ENCODE results near the gene ICE1. TPM values are rescaled to one million over a fixed set of nuclear protein-coding genes. Genes with fewer than 3 reads are reported as not detected.

ICE1 gene
- total RNA-seq, 1 donor from 2014 or later = 27.0 TPM

DNA sequence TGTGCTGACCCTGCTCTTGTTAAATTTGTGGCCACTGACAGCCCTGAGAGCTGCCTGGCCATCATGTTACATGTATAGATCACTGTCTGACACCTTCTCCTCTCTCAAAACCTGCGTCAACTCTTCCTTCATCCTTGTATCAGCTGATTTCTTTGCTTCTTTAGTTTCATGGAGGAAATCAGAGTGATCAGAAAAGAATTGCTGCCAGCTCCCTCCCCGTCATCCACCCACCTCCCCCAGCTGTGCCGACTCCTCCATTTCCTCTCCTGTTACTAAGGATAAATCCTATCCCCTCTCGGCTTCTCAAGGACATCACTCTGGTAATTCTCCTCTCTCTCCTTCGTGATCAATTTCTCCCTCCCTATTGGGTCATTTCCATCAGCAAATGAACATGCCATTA is 108.9 kb downstream of the ICE1 start:
- DNase-seq (ENCODE audit: extremely low spot score, unreplicated experiment) = no peak
- Mint-ChIP-seq H3K27me3 (ENCODE audit: unreplicated experiment) (peaks cover 3% of the 10 kb centered on the region), H3K36me3 (ENCODE audit: unreplicated experiment) (no peaks in the 10 kb centered on the region), H3K9me3 (ENCODE audit: unreplicated experiment) (no peaks in the 10 kb centered on the region), H3K27ac (ENCODE audit: unreplicated experiment) (no peak overlapping the region), H3K4me1 (ENCODE audit: unreplicated experiment) (no peaks in the 10 kb centered on the region), H3K4me3 (ENCODE audit: unreplicated experiment) (no peak overlapping the region)
- TF ChIP-seq, protein P1, sequence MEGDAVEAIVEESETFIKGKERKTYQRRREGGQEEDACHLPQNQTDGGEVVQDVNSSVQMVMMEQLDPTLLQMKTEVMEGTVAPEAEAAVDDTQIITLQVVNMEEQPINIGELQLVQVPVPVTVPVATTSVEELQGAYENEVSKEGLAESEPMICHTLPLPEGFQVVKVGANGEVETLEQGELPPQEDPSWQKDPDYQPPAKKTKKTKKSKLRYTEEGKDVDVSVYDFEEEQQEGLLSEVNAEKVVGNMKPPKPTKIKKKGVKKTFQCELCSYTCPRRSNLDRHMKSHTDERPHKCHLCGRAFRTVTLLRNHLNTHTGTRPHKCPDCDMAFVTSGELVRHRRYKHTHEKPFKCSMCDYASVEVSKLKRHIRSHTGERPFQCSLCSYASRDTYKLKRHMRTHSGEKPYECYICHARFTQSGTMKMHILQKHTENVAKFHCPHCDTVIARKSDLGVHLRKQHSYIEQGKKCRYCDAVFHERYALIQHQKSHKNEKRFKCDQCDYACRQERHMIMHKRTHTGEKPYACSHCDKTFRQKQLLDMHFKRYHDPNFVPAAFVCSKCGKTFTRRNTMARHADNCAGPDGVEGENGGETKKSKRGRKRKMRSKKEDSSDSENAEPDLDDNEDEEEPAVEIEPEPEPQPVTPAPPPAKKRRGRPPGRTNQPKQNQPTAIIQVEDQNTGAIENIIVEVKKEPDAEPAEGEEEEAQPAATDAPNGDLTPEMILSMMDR (IDR thresholded peaks at IDR 0.05) = no peak

DNA sequence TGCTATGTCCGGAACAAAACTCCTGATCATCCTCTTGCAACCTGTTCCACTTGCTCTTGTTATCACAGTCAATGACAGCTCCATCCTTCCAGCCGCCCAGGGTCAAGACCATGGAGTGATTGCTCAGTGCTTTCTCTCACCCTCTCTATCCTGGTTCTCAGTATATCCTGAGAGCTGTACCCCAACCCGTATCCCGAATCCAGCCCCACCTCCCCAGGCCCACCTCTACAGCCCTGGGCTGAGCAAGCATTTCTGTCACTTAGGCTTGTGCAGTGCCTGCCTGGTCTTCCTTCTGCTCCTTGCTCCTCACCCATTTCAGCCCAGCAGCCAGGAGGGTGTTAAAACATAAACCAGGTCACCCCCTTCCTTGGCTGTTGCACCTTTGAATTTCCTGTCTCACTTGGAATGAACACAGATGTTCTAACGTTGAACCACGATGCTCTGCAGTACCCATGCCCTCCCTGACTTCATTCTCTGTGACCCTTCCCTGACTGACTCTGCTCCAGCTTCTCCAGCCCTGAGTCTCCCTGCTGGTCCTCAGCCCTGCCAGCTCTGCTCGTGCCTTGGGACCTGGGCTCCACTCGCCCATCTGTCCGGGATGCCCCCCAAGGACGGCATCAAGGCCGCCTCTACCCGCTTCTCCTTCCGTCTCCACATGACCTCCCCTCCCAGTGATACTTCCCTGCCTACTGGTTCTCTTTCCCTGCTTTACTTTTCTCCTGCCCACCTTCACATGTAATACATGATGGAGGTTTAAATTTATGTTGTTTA is 110.0 kb downstream of the ICE1 start:
- peaks cover 3% of the 10 kb centered on the region for H3K27me3 Mint-ChIP-seq (ENCODE audit: unreplicated experiment)
- H3K4me3 Mint-ChIP-seq (ENCODE audit: unreplicated experiment) = no peak overlapping the region
- TF ChIP-seq, protein P1 (IDR thresholded peaks at IDR 0.05) = no peak
- no peaks in the 10 kb centered on the region for H3K36me3 Mint-ChIP-seq (ENCODE audit: unreplicated experiment)
- no peaks in the 10 kb centered on the region for H3K9me3 Mint-ChIP-seq (ENCODE audit: unreplicated experiment)
- no peak overlapping the region for H3K27ac Mint-ChIP-seq (ENCODE audit: unreplicated experiment)
- peak; percentile 81 for DNase-seq (ENCODE audit: extremely low spot score, unreplicated experiment)
- no peaks in the 10 kb centered on the region for H3K4me1 Mint-ChIP-seq (ENCODE audit: unreplicated experiment)

DNA sequence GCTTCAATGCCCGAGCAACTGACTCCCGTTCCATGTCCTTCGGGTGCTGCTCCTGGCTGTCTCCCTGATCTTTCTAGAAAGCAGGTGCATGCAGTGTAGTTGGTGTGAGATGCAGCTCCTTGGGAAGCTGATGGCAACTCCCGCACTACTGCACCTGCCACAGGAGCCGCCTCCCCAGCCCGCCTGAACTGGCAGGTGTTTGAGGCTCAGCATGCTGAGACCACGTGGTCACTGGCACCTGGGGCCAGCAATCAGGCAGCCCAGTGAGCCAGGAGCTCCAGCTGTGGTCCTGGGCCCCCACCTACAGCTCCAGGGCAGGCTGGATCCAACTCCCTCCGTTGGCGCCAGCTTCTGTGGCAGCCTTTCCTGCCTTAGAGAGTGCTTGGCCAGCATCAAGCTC is 111.5 kb downstream of the ICE1 start:
- H3K4me3 Mint-ChIP-seq (ENCODE audit: unreplicated experiment) = no peak overlapping the region
- no peaks in the 10 kb centered on the region for H3K9me3 Mint-ChIP-seq (ENCODE audit: unreplicated experiment)
- peaks cover 3% of the 10 kb centered on the region for H3K27me3 Mint-ChIP-seq (ENCODE audit: unreplicated experiment)
- no peaks in the 10 kb centered on the region for H3K36me3 Mint-ChIP-seq (ENCODE audit: unreplicated experiment)
- no peaks in the 10 kb centered on the region for H3K4me1 Mint-ChIP-seq (ENCODE audit: unreplicated experiment)
- TF ChIP-seq, protein P1 (IDR thresholded peaks at IDR 0.05) = no peak
- no peak overlapping the region for H3K27ac Mint-ChIP-seq (ENCODE audit: unreplicated experiment)
- DNase-seq (ENCODE audit: extremely low spot score, unreplicated experiment) = peak; percentile 56

DNA sequence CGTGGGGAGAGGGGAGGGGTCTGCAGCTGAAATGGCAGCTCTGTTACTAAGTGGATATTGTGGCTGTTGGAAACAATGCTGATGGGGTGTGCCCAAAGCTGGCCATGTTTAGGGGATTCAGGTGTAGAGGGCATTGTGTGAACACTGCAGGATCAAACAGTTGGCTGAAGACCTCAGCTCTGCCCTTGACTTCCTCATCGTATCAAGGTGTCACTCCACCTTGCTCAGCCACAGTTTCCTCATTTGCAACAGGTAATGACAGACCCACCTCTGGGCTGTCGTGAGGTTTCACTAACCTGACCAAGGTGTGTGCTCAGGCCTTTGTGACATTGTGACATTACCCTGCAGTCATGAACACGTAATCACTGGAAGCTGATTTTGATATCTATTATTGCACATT is 111.9 kb downstream of the ICE1 start:
- Mint-ChIP-seq H3K27me3 (ENCODE audit: unreplicated experiment) (peaks cover 3% of the 10 kb centered on the region), H3K36me3 (ENCODE audit: unreplicated experiment) (no peaks in the 10 kb centered on the region), H3K4me1 (ENCODE audit: unreplicated experiment) (no peaks in the 10 kb centered on the region), H3K27ac (ENCODE audit: unreplicated experiment) (no peak overlapping the region), H3K9me3 (ENCODE audit: unreplicated experiment) (no peaks in the 10 kb centered on the region), H3K4me3 (ENCODE audit: unreplicated experiment) (no peak overlapping the region)
- DNase-seq (ENCODE audit: extremely low spot score, unreplicated experiment) = no peak
- TF ChIP-seq, protein P1 (IDR thresholded peaks at IDR 0.05) = no peak

DNA sequence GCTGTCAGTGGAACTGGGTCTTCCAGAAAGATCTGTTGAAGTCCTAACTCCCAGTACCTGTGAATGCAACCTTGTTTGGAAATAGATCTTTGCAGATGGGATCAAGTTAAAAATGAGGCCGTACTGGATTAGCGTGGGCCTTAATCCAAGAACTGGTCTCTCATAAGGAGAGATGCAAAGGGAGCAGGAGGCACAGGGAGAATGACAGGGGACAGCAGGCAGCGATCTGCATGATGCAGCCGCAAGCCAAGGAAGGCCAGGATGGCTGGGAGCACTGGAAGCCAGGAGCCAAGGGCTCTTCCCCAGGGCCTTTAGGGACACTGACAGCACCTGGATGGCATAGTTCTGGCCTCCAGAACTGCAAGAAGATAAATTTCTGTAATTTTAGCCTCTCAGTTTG is 114.4 kb downstream of the ICE1 start:
- Mint-ChIP-seq H3K27me3 (ENCODE audit: unreplicated experiment) (no peaks in the 10 kb centered on the region), H3K4me3 (ENCODE audit: unreplicated experiment) (no peak overlapping the region), H3K27ac (ENCODE audit: unreplicated experiment) (no peak overlapping the region), H3K4me1 (ENCODE audit: unreplicated experiment) (no peaks in the 10 kb centered on the region), H3K9me3 (ENCODE audit: unreplicated experiment) (no peaks in the 10 kb centered on the region), H3K36me3 (ENCODE audit: unreplicated experiment) (no peaks in the 10 kb centered on the region)
- TF ChIP-seq, protein P1 (IDR thresholded peaks at IDR 0.05) = no peak
- DNase-seq (ENCODE audit: extremely low spot score, unreplicated experiment) = no peak
